Activated gamma-delta T cell treated with anti-CD3 and anti-CD28 coated beads, Interleukin-2, amount 50 U/mL, for 16 hours (primary cell): ENCODE data around the gene CDPF1.

ENCODE experiments used
- DNase-seq: peaks from one replicate; pipeline ENCODE4 v3.0.0-alpha.2; 2020; ENCODE audit warnings: low read depth

The CDPF1 gene

DNA sequence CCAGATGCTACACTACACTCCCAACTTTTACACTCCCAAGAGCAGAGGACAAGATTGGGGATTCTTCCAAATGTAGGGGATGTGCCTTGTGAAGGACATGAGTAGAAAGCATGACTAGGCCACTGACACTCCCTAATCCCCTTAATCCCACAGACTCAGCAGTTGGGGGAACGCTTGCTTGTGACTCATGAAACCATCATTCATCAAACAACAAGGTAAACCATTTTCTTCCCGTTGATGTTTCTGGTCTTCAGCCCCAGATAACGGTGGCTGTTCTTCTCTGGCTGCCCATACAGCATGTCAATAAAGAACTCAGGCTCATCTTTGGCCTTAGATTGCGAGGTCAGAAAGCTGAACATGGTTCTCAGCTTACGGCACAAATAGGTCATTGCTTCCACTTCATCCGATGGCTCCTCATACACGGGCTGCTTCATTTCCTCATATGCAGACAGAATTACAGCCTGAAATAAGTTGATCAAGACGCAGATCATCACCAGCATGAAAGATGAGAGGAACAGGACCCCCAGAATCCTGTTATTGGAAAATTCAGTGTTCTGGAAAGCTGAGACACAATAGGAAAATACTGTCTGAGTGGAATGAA, 6.4 kb upstream of the CDPF1 start:
- DNase-seq, result no peak

DNA sequence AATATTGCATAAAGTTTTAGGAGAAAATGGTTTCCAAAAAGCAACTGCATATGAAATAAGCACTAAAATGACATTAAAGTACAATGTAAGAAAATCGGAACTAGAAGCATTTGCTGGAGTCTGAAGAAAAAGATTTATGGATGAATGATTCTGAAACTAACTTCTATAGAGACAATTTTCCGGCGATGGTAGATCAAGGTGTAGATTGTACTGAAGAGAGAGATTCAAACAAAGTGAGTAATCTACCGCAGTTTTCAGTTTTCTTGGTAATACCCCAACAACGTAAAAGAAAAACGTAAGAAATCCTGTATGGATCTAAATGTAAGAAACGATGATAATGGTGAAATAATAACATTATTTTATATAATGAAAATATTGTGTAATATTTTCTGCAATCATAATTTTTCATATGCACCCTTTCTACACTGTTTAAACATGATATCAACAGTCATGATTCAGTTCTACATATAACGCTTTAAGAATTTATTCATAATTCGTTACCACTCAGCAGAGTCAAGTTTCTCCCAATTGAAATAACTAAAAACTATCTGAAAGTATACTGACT, 1.8 kb upstream of the CDPF1 start:
- no peak for DNase-seq

DNA sequence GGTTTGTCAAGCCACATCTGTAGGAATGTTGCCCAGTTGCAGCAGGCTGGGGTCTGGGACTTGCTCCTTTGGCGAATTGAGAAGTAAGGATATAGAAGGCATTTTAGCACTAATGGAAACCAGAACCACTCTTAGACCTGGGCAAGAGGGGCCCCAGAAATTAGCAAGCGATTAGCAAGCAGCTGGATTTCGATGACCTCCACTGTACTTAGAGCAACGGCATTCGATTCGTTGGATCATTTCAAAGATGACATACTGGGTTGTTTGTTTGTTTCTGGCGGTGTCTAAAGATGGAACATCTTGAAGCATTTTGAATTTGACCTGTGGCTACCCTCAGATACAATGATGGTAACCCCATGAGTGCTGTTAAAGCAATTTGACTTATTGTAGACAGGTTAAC, 1.2 kb upstream of the CDPF1 start:
- no peak for DNase-seq

DNA sequence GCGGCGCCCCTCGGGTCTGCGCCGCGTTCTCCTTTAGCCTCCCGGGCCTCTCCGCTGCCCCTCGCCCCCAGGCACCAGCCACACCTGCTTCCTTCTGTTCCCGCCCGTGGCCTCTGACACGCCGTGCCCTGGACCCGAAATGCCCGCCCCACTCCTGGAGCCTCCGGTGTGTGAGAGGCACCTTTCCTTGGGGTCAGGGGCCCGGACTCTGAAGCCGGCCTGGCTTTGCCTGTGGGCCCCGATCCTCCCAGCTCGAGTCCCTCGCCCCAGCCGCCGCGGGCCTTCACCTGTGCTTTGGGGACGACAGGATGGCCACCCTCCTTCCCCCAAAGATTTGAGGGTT, 661 bp upstream of the CDPF1 start:
- DNase-seq, result no peak

DNA sequence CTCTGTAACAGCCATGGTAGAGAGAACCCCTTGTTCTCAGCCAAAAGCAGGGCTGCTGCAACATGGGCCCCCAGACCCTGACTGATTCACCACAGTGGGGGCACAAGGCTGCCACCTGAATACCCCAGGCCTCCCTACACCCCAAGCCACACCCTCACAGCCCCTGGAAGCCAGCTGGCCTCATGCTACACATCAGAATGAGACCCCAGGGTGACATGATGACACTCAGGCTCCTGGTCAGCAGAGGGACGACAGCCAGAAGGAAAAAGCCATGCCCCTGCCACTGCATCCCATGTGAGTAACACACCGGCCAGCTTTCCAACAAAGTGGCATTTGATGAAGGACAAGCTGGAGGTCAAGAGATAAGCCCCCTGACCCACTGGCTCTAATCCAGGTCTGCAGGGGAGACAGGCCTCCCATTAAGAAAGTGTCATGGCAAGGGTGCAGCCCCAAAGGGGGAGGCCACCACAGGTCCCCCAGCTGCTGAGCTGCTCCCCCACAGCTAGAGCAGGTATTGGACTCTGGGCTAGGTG, 2.6 kb downstream of the CDPF1 start:
- no peak for DNase-seq

DNA sequence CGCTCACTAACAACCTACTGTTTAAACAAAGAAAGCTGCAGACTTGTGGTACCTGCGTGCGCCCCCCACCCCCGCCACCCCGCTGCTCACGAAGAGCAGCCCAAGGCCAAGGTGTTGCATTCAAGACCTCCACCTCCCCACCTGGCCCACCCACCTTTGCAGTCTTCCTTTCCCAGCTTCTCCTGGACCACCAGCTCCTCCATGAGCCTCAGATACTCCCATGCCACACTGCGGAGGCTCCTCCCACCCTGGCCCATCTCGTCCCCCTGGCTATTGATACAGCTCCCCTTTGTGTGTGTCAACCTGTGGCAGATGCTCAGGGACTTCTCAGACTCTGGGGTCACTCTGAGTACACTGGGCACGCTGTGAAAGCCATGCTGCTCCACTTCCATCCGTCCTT, 3.9 kb downstream of the CDPF1 start:
- DNase-seq, result no peak

DNA sequence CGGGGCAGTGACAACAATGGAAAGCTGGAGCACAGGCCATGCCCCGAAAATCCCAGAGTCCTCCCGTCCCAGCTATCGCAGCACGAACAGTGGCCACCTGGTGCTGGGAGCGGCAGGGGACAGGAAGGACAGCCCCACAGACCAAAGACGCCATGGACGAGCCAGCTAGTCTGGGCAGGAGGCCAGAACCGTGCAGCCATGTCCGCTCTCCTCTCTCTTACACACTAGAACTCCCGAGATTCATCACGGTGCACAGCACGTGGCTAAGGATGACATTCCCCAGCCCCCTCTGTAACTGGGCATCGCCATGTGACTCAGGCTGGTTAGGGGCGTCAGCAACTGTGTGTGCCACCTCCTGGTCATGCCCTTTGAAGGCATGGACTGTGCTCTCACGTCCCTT, 4.6 kb downstream of the CDPF1 start:
- no peak for DNase-seq

DNA sequence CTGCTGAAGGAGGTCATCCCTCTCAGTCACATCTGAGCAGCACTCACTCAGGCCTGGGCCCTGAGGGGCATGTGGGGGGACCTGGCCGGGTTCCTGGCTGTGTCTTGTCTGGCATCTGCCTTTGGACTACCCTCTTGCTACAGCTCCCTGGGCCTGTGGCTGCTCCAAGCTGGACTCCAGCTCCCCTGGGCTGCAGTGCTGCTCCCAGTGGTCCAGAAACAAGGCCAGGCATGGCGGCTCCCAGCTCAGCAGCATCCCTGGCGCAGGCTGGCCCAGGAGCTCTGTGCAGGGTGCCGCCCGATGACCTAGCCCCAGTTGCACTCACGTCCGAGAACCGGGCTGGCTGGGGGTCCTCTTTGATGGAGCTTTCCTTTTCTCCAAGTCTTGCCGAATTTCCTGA, 5.3 kb downstream of the CDPF1 start:
- DNase-seq, result no peak

DNA sequence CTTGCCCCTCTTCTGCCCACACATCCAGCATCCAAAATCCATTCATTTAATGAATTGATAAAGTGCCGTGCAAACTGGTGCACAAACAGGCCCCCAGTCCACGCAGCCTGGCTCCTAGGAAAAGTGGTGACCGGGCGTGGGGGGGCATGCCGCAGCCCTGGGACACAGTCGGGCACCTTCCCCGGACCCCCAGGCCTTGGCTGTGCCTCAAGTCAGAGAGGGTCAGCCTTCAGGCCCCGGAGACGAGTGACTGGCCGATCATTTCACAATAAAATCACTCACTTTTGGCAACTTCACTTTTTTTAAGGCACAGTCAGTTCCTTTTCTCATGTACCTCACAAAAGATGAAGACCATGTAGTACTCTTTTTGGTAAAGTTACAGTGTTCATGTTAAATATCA, 8.0 kb downstream of the CDPF1 start:
- no peak for DNase-seq

DNA sequence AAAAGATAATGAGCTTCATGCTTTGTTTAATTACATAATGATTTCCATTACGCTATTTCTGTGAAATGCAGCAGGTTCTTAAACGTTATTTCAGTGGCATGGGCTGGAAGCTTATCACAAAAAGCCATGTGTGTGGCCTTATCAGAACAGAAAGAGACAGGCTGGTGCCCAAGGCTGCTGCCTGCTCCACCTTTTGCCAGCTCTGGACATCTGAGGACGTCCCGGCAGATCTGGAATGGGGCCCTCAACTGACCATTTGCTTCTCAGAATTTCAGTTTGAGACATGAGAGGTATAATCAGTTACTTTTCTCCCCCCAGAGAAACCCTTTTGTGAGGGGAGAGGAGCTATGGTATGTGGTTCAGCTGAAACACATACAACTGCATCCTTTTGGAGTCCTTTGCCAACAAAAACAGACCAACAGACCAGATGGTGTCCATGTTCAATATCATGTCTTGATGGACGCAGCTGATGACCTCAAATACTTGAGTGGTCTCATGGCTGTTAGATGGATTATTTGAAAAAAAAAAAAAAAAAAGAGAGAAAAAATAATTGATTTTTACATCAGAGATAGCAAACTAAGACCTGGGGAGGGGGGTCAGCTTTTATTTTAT, 8.6 kb downstream of the CDPF1 start:
- no peak for DNase-seq

DNA sequence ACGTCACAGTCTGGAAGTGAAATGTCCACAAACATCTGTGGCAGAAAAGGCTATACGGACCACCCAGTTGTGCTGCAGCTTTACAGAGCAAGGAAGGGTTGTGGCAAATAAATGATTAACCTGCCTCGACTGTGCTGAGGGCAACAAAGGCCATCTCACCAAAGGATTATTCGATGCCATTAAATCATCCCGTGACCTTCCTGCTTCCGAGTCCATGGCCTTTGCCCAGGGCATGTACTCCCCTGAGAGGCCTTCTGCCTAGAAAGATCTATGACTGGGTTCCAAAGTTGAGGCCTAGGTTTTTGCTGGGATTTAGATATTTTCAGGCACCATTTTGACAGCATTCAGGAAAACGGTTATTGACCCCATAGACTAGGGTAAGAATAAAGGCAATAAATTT, 9.2 kb downstream of the CDPF1 start:
- no peak for DNase-seq

DNA sequence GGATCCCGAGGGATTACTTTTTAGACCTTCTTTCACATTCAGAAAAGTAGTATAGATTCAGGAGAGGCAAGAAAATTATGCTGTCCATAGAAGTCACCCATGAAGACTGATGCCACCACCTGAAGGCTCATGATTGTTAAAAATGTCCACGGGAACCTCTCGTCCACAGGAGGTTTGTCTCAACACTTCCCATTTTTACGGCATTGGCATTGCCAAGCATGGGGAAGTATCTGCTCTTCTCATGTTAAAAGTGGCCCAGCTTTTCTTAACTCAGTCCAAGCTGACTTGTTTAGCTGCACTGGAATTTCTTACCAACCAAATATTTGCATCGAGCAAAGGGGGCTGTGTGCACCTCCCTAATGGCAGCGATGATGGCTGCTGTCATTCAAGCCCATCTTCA, 9.6 kb downstream of the CDPF1 start:
- no peak for DNase-seq

DNA sequence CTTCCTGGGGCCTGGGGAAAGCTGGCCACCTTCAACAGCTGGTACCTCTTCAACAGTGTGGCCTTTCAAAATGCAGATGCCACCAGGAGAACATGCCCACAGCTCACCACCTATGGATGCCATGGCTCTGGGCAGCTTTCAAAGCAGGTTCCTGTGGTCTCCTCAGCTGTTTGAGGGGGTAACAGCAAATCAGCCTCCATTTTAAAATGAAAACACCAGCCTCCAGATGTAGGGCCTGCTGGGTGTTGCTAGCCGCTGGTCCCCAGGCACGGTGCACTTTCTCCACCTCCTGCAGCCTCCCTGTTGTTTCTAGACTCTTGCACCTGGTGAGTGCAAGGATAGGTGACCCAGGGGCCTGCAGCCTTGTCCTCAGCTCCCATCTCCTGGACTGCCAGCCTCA, 10.0 kb downstream of the CDPF1 start:
- no peak for DNase-seq

DNA sequence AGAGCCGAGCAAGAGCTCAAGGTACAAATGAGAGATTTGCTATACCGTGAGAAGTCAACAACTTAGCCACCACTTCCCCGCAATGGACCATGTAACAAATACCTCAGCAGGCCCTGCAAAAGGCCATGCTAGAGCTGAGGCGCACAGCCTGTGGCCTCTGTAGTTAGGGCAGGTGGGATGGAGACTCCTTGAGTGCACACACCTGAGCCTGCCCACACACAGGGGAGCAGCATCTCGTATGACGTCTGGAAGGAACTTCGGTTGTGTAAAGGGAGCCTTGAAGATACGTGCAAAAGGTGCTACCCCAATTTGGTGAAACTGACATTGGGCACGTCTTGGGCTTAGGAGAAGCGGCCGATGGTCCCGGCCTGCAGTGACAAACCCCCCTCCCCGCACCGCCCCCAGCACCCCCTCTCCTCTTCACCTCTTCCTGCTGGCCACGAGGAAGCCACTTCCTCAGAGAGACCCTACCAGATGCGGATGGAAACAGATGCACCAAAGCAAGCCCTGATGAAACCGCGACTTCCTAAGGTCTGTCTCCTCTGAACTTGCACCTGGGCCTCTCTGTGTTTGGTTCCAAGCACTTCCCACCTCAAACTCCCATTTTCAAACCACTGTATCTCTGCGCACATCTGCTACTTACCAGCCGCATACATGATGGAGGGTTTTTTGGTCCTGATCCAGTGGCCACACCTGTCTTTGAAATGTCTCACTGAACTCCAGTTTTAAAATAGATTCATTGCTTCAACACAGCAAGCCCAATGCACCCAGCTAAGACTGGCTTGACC, 10.6 kb downstream of the CDPF1 start:
- no peak for DNase-seq

DNA sequence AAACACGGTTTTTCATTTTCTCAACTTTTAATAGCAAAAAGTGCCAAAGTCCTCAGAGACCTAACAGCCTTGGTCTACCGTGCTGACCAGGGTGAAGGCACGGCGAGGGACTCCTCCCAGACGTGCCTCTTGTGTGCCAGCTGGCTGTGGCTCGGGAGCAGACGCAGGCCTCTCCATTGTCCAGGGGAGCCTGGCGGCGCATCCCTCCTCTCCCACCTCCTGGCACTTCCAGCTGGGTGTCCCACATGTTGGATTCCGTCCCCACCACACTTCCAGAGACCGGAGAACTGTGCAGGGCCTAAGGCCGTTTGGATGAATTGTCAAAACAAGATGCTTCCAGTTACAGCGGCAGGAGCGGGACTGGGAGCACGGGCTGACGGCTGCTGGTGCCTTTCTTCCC, 11.6 kb downstream of the CDPF1 start:
- DNase-seq, result no peak

DNA sequence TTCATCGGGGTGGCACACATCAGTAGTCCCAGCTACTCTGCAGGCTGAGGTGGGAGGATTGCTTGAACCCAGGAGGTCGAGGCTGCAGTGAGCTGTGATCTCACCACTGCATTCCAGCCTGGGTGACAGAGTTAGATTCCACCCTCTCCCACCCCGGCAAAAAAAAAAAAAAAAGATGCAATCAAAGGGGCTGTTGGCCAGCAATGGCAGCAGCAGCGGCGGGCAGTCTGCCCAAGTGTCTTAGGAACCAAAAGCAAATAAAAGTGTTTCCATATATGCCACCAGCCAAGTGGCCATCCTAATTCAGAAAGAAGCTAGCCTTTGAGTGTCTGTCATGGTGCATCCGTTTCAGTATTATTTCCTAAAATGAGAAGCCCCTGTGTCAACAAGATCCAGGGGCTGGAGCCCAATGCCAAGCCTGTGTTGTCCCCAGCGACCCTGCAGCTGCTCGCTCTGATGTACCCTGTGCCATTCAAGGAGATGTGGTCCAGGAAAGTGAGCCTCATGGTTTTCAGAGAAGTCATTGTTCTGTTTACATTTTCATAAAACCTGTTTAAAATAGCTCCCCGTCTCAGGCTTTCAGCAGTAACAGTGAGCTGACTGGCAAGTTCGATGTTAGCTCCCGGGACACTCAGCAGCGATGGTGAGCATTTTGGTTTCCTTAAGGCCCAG, 12.5 kb downstream of the CDPF1 start:
- DNase-seq, result no peak

DNA sequence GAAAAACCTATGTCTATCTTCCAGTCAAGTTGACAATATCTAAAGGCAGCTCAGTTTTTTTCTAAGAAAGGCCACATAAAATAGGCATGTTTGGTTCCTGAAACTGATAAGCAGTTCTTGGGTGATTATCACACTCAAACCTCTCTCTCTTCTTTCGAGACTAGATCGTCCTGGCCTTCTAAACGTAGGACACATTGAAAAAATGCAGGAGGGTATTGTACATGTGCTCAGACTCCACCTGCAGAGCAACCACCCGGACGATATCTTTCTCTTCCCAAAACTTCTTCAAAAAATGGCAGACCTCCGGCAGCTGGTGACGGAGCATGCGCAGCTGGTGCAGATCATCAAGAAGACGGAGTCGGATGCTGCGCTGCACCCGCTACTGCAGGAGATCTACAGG, 15.1 kb downstream of the CDPF1 start:
- DNase-seq, result no peak

DNA sequence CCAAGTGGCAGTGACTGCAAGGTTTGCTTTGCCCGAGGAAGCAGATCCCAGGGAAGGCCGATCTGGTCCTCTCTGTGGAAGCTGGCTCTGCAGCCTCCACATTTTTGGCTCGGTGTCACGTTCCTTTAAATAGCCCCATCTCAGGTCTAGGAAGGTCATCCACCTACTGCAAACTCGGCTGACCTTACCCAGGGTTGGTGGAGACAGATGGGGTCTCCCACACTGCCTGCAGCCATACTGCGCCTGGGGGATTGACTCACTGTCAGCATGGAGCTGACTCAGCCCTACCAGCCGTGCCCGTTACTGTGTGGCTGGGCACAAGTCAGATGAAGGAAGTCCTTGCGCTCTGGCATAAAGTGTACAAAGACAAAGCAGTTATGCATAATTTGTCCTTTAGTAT, 16.9 kb downstream of the CDPF1 start:
- no peak for DNase-seq

DNA sequence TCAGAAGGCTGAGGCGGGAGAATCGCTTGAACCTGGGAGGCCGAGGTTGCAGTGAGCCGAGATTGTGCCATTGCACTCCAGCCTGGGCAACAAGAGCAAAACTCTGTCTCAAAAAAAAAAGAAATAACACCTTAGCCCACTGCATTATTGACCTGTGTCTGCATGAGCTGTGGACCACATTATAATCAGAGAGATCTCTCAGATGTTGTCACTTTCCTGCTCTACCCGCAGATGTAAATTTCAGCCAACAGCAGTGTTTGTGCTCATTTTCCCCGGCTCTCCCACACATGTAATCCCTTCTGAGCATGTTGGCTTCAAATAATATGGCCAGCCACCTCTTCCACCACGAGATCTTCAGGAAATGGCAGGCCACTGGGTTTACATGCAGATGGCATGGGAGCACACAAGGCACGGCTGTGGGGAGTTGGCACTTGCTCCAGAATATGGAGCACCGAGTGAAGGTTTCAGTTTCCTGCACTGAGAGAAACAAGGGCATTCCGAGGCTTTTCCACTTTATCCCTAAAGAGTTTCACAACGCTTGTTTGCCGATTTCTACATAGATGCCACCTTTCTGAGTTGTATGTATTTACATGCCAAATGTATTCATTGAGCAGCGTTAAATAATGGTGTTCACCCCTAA, 19.7 kb downstream of the CDPF1 start:
- DNase-seq, result no peak

DNA sequence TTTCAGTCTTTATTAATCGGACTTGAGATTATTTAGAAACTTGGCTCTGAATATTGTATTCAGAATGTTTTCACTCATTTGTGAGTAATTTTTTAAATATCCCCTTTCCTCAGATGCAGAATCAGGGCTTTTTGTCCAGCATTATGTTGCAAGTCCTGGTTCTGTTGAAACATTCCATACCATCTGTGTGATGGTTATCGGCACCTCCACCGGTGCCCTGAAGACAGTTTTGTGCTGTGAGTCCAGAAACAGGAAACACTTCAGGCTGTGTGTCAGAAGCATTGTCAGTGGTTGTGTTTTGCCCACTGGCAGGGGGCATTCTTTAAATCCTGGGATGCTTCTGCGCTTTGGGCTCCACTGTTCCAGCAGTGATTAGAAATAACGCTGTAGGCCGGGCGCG, 20.4 kb downstream of the CDPF1 start:
- no peak for DNase-seq

DNA sequence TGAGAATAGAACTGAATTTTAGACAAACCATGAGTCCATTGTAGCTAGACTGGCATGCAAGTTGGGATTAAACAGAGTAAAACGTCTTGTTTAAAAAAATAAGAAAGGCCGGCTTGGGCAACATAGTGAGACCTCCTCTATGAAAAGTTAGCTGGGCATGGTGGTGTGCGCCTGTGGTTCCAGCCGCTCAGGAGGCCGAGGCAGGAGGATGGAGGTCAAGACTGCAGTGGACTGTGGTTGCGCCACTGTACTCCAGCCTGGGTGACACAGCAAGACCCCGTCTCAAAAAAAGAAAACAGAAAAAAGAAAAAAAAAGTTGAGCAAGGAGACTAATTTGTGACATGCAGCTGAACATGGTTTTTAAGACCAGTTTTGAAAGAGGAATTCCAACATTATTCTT, 23.5 kb downstream of the CDPF1 start:
- DNase-seq, result no peak

DNA sequence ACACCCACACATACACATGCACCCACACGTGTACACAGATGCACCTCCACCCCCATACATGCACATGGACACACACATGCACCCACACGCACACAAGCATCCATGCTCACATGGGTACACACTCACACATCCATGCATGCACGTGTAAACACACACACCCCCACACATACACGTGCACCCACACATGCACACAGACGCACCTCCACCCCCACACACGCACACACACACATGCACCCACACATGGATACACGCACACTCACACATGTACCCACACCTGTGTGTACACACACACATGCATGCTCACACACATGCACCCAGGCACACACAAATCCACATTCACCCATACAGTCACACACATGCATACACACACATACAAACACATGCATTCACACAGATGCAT, 24.5 kb downstream of the CDPF1 start:
- DNase-seq, result no peak
